OCI-LY7 (cell line): ENCODE measurements around the gene VOPP1.

Experiments
- CTCF ChIP-seq: fragments of 200-600 bp; sonication (generic); conservative IDR thresholded peaks from 2 replicates; pipeline ENCODE4 v1.5.1; 2014; ENCODE audit warnings: mild to moderate bottlenecking, antibody characterized with exemption, low read length, moderate library complexity, mixed read lengths
- EZH2phosphoT487 ChIP-seq: fragments of 200-600 bp; sonication (generic); IDR thresholded peaks from 2 replicates; pipeline ENCODE4 v1.6.1; 2018; ENCODE audit warnings: low read depth, borderline replicate concordance, mild to moderate bottlenecking, mixed run types, antibody characterized with exemption, low read length, moderate library complexity, mixed read lengths

- TF ChIP-seq CTCF (no peak), EZH2phosphoT487 (no peak)
Observed at GRCh38 chr7:55520426-55521140, 51.7 kb downstream of the VOPP1 start.
